Astrocyte (in vitro differentiated cells and primary cell): Measurements from ENCODE around the gene TBX2. TPM values are rescaled to one million over a fixed set of nuclear protein-coding genes. Genes with fewer than 3 reads are reported as not detected.

ENCODE experiments used
- DNase-seq: peaks from one replicate; pipeline ENCODE4 v3.0.0-alpha.2; 2010; ENCODE audit warnings: low read depth
- FAIRE-seq: peaks from 2 replicates; lab custom pipeline; 2011; peaks lifted over from hg19 to GRCh38; lab: Jason Lieb, UNC
- H2AFZ ChIP-seq: 2 replicates; pipeline ENCODE4 v1.6.0; 2012; ENCODE audit warnings: low read depth, low read length, inconsistent platforms
- H3K27ac ChIP-seq: 2 replicates; pipeline ENCODE4 v1.5.1; 2011; ENCODE audit warnings: low read depth, low read length, inconsistent platforms
- H3K27me3 ChIP-seq: 2 replicates; pipeline ENCODE4 v1.6.0; 2011; ENCODE audit warnings: low read length, inconsistent platforms; ENCODE audit not compliant: insufficient read depth
- H3K36me3 ChIP-seq: 2 replicates; pipeline ENCODE4 v1.5.1; 2011; ENCODE audit warnings: low read length, inconsistent platforms; ENCODE audit not compliant: insufficient read depth
- H3K4me1 ChIP-seq: 2 replicates; pipeline ENCODE4 v1.5.1; 2011; ENCODE audit warnings: low read length, inconsistent platforms; ENCODE audit not compliant: insufficient read depth
- H3K4me2 ChIP-seq: 2 replicates; pipeline ENCODE4 v1.6.0; 2012; ENCODE audit warnings: low read length, inconsistent platforms
- H3K4me3 ChIP-seq: 2 replicates; pipeline ENCODE4 v1.5.1; 2011; ENCODE audit warnings: low read depth, mild to moderate bottlenecking, low read length, inconsistent platforms; ENCODE audit not compliant: insufficient read depth
- H3K79me2 ChIP-seq: 2 replicates; pipeline ENCODE4 v1.6.0; 2012; ENCODE audit warnings: mild to moderate bottlenecking, low read length, inconsistent platforms; ENCODE audit not compliant: insufficient read depth
- H3K9ac ChIP-seq: 2 replicates; pipeline ENCODE4 v1.6.0; 2012; ENCODE audit warnings: mild to moderate bottlenecking, low read length, inconsistent platforms
- H3K9me3 ChIP-seq: 2 replicates; pipeline ENCODE4 v1.5.1; 2012; ENCODE audit warnings: low read depth, mild to moderate bottlenecking, low read length, inconsistent platforms; ENCODE audit not compliant: insufficient read depth
- H4K20me1 ChIP-seq: 2 replicates; pipeline ENCODE4 v1.6.0; 2012; ENCODE audit warnings: low read length, inconsistent platforms; ENCODE audit not compliant: insufficient read depth
- H3K27ac Mint-ChIP-seq: one replicate; pipeline ENCODE4 v1.8.0; 2021; ENCODE audit warnings: mild to moderate bottlenecking, mixed read lengths; ENCODE audit not compliant: unreplicated experiment
- H3K27me3 Mint-ChIP-seq: one replicate; pipeline ENCODE4 v1.8.0; 2021; ENCODE audit warnings: low read depth, mixed read lengths; ENCODE audit not compliant: unreplicated experiment
- H3K36me3 Mint-ChIP-seq: one replicate; pipeline ENCODE4 v1.8.0; 2021; ENCODE audit warnings: low read depth, mixed read lengths; ENCODE audit not compliant: unreplicated experiment
- H3K4me1 Mint-ChIP-seq: one replicate; pipeline ENCODE4 v1.8.0; 2021; ENCODE audit warnings: low read depth, mixed read lengths; ENCODE audit not compliant: unreplicated experiment
- H3K4me3 Mint-ChIP-seq: one replicate; pipeline ENCODE4 v1.8.0; 2021; ENCODE audit warnings: mild to moderate bottlenecking, moderate library complexity, mixed read lengths; ENCODE audit not compliant: unreplicated experiment
- H3K9me3 Mint-ChIP-seq: one replicate; pipeline ENCODE4 v1.8.0; 2021; ENCODE audit warnings: mild to moderate bottlenecking, mixed read lengths; ENCODE audit not compliant: unreplicated experiment
- CTCF ChIP-seq: IDR thresholded peaks from 2 replicates; pipeline ENCODE4 v1.5.1; 2011; ENCODE audit warnings: low read depth, mild to moderate bottlenecking, inconsistent platforms, low read length, moderate library complexity; ENCODE audit not compliant: insufficient read depth
- EZH2 ChIP-seq: IDR thresholded peaks from 2 replicates; pipeline ENCODE4 v1.6.1; 2012; ENCODE audit warnings: mild to moderate bottlenecking, low read length, inconsistent platforms; ENCODE audit not compliant: insufficient read depth
- total RNA-seq: library from RNA; stranded (reverse); gene quantifications from 2 replicates; pipeline ENCODE4 v1.2.1, GENCODE V29; 2021

TBX2 gene
- total RNA-seq, 1 donor from 2014 or later: 0.50 TPM

- peaks cover 15% of the 10 kb centered on the region for H3K27me3 Mint-ChIP-seq
These were observed 26.2 kb downstream of the TBX2 start for GRCh38 chr17:61425682-61426481.

GRCh38 chr17:61426482-61427304 lies 27.1 kb downstream of the TBX2 start:
- peak; percentile 34 for DNase-seq
- no peak for TF ChIP-seq CTCF
- TF ChIP-seq EZH2: no peak
- Histone ChIP-seq H3K79me2 (no peaks in the 10 kb centered on the region), H3K4me1 (peaks cover 3% of the 10 kb centered on the region), H3K36me3 (no peaks in the 10 kb centered on the region), H3K4me2 (no peak overlapping the region), H4K20me1 (no peaks in the 10 kb centered on the region), H3K9me3 (no peaks in the 10 kb centered on the region), H3K9ac (no peak overlapping the region), H3K27ac (no peak overlapping the region), H3K4me3 (no peak overlapping the region), H2AFZ (no peak overlapping the region), H3K27me3 (no peaks in the 10 kb centered on the region)
- H3K27ac Mint-ChIP-seq: peak overlapping the region; percentile 23
- H3K36me3 Mint-ChIP-seq: no peaks in the 10 kb centered on the region
- peak; percentile 67 for FAIRE-seq
- H3K9me3 Mint-ChIP-seq: peaks cover 5% of the 10 kb centered on the region
- no peak overlapping the region for H3K4me3 Mint-ChIP-seq
- peaks cover 9% of the 10 kb centered on the region for H3K27me3 Mint-ChIP-seq
- peaks cover 21% of the 10 kb centered on the region for H3K4me1 Mint-ChIP-seq

More at GRCh38 chr17:61425682-61426481, 26.2 kb downstream of the TBX2 start:
- Histone ChIP-seq H3K79me2 (no peaks in the 10 kb centered on the region), H3K9ac (no peak overlapping the region), H3K27me3 (peaks cover 3% of the 10 kb centered on the region), H3K36me3 (no peaks in the 10 kb centered on the region), H3K4me3 (no peak overlapping the region), H3K4me1 (no peaks in the 10 kb centered on the region), H4K20me1 (no peaks in the 10 kb centered on the region), H2AFZ (no peak overlapping the region), H3K4me2 (no peak overlapping the region), H3K9me3 (no peaks in the 10 kb centered on the region), H3K27ac (no peak overlapping the region)
- peaks cover 5% of the 10 kb centered on the region for H3K9me3 Mint-ChIP-seq
- no peaks in the 10 kb centered on the region for H3K36me3 Mint-ChIP-seq
- TF ChIP-seq EZH2 (no peak), CTCF (no peak)
- H3K4me1 Mint-ChIP-seq: peaks cover 17% of the 10 kb centered on the region
- DNase-seq (no peak), FAIRE-seq (no peak)
- no peak overlapping the region for H3K27ac Mint-ChIP-seq
- no peak overlapping the region for H3K4me3 Mint-ChIP-seq
